Putamen (tissue), 1 donor: Measurements from ENCODE around the gene NAA60.
A peak's percentile ranks its signal among the peaks of the same experiment; 100 is the strongest.

ENCODE experiments used
- DNase-seq: peaks from one replicate; pipeline ENCODE4 v3.0.0-alpha.2; 2016; ENCODE audit warnings: low spot score

The NAA60 gene

DNA sequence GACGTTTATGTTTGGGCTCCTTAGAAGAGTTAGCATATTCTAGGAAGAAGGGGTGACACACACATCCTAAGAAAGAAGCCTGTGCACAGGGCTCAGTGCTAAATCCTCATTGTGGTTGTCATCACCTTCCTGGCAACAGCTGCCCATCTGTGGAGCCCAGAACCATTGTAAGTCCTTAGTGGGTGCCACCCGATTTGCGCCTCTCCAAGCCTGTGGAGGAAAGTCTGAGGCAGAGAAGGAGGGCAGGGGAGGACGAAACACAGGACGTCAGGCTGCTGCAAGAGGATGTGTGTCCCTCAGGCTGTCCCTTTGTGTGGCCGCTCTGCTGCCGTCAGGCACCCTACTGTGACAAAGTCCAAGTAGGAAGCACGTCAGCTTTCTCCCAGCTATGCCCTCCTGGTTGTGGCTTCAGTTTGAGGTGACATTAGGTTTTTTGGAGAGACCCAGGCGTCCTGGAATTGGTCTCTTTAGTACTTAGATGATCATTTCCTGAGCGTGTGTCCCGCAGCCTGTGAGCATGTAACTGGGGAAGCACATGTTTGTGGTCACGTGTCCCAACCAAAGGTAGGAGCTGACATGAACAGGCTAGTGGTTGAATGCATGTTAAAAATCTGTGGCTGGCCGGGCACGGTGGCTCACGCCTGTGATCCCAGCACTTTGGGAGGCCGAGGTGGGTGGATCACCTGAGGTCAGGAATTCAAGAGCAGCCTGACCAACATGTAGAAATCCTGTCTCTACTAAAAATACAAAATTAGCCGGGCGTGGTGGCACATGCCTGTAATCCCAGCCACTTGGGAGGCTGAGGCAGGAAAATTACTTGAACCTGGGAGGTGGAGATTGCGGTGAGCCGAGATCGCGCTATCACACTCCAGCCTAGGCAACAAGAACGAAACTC is 68.1 kb downstream of the NAA60 start:
- DNase-seq: no peak

DNA sequence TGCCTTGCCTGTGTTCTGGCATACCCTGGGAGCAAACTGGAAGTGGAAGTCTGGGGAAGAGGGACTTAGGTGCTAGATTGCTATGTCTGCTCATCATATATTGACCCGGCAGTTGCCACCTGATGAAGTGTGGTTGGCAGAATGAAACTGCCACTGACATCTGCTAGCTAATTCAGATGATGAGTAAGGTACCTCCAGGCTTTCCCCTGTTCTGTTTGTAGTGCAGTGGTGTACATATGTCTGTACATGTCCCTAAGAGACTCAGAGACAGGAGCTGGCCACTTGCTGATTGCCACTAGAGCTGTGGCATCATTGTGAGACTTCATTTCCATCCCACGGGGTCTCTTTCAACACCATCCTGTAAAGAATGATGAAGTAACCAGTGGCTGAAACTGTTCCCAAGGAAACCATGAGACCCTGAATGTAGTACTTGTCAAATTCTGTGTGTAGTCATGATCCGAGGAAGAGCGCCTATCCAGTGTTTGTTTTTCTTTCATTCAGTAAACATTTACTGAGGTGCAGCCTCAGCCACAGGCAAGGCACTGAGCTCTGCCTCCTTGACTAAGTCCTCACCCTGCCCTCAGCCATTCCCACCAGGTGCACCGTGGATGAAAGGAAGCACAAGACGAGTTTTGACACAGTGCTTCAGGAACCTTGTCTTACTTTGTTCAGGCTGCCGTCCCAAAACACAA is 70.6 kb downstream of the NAA60 start:
- DNase-seq: no peak

DNA sequence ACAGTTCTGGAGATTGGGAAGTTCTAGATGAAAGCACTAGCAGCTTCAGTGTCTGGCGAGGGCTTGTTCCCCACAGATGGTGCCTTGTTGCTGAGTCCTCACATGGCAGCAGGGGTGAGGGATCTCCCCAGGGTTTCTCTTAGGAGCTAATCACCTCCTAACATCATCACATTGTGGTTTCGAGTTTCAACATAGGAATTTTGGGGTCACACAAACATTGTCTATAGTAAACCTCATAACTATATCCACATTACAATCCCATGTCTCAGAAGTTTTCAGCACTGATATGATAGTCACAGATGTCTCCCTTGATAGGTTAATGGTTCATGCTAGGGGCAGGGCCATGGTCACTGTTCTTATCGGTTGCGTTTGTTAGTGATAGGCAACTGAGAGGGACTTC is 71.1 kb downstream of the NAA60 start:
- no peak for DNase-seq

DNA sequence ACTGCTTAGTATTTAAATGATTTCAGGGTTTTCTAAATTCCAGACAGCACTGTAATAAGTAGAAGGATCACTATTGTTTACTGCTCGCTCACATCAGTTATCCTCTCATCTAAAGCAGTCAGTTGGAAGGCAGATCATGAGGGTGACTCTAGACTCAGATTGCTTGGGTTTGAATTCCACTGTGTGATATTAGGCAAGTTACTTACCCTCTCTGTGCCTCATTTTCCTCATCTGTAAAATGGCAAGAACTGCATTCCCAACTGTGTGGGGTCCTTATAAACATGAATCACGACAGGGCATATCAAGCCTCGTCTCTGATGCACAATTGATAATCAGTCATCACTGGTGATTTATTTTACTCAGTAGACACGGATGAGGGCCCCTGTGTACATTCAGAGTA is 72.4 kb downstream of the NAA60 start:
- DNase-seq: no peak

DNA sequence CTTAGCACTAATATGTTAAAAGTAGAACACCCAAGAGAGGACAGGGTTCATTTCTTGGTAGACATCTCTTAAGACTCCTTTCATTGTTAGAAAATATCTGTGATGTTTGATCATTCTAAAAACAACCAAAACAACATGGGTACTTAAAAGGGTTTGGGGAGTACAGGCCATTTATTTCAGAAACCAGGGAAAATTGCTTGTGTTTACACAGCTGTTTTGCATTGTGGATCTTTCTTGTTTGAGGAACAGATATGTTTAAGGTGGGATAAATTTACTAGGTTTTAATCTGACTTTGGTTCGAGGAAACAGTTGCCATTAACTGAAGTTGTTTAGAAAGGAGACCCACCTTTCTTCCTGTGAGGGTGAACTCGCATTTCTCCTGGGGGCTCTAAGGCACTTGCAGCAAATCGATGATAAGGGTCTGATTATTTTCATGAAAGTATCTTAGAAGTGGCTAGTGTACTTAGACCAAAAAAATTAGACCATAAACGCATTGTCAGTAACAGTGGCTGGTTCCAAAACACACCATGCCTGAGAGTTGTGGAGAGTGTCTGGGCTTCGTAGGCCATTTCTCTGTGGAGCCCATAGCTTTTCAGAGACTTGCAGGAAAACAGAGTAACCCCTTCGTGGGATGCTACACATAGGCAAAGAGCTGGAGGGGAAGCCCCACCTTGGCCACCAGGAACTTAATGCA is 75.0 kb downstream of the NAA60 start:
- DNase-seq: no peak

DNA sequence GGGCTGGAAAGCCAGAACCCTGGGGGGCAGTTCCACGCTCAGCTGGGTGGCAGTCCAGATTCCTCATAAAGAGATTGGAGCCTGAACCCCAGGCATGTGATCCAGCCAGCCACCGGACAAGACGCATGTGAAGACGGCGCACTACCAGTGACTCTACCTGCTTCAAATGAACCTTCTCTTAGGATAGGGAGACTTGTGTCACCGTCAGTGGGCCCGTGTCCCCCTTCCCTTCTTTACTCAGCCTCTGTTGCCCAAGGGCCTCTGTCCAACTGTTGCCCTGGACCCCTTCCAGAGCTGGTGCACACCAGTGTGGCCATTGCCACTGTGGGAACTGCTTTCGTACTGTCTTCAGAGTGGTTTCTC is 75.5 kb downstream of the NAA60 start:
- no peak for DNase-seq

DNA sequence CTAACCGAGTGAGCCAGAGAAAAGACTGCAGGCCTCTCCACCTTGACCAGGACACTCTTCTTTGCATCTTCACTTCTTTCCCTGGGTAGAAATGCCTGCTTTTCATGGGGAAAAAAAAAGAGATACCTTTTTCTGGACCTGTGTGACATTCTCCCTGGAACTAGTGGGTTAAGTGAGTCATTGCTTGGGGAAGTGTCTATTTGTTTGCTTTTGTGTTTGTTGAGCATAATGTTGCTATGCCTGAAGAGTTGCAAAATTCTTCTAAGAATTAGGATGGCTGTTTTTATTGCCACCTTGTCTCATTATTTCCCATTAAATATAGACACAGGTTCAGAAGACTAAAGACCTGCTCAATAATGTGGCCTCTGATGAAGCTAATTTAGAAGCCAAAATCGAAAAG is 76.1 kb downstream of the NAA60 start:
- no peak for DNase-seq

DNA sequence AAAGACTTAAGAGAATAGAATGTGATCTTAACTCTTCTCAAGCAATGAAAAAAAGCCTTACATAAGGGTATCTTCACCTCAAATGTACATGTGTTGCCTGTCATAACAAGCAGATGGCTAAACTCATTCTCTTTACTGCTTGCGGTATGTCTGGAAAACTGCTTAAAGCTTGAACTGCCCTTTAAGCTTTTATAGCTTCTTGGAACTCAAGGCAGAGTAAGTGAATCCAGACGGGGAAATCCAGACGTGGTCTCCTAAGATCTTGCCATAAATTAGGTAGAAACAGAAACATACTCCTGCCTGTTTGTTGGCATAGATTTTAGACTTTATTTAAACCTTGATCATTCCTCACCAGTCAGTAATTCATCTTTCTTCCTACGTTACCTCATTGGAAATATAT is 76.9 kb downstream of the NAA60 start:
- DNase-seq: no peak

DNA sequence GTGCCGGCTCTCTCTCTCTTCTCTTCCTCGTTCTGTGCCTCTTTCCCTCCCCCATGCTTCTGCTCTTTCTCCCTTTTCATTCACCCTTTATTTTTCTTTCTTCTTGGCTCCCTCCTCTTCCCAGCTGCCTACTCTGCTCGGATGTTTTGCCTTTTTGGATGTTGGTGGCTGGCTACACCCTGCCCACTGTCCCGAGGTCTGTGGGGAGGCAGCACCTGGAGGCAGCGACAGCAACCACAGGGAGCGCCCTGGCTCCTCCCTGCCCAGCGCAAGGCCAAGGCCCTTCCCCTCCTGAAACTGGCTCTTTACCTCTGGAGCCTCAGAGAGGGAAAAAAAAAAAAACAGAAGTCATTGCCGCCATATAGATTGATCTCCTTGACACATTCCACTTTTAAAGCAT is 77.4 kb downstream of the NAA60 start:
- no peak for DNase-seq

DNA sequence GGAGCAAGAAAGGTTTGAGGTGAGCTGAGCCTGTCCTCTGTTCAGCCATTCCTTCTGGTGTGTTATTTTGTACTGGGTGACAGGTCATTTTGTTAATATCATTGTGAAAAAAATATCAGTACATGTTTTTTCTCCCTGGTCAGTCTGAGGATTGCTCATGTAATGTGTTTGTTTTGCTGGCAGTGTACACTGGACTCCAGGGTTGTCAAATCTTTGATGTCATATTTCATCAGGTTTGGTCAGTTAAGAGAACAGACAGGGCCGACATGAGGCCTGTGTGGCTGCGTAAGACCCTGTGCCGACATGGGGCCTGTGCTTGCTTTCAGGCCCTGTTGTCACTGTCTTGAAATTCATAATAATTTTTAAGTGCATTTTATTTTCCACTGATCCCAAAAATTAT is 79.8 kb downstream of the NAA60 start:
- no peak for DNase-seq

DNA sequence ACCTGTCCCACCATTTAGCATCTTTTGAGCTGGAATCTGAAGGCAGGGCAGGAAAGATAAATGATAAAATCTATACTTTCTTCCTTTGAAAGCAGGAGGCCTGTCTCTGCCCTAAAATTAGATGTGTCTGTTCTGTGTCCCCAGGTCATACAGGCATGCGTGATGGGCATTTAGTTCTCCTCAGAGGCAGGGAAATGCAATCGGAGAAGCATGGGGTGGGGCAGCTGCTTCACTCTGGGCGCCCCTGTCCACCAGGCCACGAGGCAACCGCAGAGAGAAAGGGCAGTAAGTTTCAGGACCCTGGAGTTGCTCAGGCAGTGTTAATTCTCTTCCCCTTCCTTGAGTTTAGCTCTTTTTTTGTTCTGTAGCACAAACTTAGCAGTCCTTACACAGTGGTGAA is 82.5 kb downstream of the NAA60 start:
- DNase-seq: no peak

DNA sequence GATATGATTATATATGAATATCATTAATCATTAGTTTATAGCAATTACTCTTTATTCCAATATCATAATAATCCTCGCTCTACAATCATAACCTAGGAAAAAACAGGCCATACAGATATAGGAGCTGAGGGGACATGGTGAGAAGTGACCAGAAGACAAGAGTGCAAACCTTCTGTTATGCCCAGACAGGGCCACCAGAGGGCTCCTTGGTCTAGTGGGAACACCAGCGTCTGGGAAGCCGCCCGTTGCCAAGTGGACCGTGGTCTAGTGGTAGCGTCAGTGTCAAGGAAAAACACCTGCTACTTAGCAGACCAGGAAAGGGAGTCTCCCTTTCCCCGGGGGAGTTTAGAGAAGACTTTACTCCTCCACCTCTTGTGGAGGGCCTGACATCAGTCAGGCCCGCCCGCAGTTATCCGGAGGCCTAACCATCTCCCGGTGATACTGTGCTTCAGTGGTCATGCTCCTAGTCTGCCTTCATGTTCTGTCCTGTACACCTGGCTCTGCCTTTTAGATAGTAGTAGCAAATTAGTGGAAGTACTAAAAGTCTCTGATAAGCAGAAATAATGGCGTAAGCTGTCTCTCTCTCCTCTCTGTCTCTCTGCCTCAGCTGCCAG is 83.8 kb downstream of the NAA60 start:
- DNase-seq: peak; percentile 19

DNA sequence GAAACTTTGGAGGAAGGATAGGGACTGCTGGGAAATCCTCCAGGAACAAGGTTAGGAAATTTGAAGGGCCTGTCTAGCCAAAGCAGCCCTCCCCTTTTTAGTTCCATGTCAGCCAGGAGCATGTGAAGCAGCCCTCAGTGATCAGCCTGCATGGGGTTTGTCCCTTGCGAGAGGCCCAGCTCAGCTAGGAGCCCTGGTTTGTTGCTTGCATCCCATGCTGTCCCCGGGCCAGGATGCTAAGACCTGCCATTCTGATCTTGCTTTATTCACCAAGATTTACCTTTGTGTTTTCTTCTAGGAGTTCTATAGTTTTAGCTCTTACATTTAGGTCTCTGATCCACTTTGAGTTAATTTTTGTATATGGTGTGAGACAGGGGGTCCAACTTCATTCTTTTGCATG is 84.9 kb downstream of the NAA60 start:
- DNase-seq: no peak

DNA sequence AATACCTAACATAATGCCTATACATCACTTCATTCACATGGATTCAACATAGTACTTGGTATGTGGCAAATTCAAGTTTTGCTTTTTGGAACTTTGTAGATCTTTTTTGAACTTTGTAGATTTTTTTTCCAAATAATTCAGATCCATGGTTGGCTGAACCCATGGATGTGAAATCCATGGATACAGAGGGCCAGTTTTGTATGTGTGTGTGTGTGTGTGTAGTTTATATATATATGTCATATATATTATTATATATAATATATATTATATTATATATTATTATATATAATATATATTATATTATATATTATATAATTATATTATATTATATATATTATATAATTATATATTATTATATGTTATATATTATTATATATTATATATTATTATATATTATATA is 85.7 kb downstream of the NAA60 start:
- no peak for DNase-seq

DNA sequence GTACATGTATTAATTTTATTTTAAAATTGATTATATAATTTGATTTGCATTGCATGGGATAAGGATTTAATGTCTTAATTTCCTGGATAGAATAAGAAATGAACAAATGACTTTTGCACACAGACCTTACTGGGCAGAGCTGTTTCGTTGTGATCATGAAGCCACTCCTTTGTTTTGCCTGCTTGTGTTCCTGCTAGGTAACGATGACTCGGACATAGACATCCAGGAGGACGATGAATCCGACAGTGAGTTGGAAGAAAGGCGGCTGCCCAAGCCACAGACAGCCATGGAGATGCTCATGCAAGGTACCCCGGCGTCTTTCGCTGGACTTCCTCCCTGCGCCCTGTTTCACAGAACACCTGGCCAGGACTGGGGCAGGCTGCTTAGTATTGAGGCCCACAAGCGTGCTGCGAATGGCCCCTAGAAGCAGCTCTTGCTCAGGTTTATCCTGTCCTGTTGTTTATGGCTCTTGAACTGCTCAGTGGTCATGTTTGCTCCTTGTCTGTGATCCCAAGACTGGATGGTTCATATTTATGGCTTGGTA is 87.0 kb downstream of the NAA60 start:
- no peak for DNase-seq

DNA sequence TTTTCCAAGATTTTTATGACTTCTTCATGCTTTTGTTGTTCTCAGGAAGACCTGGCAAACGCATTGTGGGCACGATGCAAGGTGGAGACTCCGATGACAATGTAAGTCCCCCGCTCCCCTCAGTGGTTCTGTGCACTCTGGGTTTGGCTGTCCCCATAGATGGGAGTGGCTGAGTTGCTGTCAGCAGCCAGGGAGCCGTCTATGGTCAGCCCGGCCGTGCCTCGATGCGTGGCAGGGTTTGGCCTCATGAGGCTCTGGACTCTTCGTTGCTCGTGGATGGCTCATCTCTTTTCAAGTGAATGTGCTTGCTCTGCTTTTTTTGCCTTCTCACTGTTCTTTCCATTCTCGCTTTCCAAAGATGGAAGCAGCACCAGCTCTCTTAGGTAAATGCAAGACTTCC is 89.3 kb downstream of the NAA60 start:
- DNase-seq: no peak

DNA sequence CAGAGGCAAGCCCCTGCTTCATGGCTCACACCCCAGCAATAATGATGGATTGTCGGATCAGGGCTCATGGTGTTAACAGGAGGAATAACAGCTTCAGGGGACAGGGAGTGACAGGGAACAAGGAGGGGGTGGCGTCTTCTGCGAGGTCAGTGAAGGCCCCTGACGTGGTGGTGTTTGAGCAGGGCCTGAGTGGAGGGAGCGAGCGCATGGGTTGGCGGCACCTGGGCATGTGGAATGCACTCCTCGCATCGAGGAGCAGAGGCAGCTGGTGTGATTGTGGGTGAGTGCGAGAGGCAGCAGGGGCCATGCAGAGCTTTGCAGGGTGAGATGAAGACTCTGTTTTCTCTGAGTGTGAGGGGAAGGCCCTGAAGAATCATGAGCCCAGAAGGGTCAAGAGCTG is 90.6 kb downstream of the NAA60 start:
- no peak for DNase-seq

DNA sequence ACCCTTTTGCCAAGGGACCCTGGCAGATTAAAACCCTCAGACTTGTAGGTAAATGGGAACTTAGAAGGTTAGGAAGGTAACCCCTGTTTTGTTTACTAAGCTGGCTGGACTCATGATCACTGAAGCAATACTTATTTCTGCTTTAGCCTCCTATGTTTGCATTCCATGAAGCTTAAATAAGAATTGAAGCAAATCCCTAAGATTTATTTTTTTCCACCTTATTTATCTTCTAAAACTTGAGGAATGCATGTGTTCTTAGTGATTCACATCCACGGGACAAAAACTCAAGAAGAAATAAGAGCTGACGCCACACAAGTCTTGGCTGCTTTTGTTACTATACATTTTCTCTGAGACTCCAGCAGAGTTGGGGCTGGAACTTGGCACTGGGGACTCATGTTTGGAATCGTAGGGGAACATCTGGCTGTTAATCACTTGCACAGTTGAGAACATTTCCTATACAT is 92.8 kb downstream of the NAA60 start:
- DNase-seq: no peak
